Panc1 (cell line): Measurements from ENCODE around the gene ASB4.

Experiments
- POLR2AphosphoS5 ChIP-seq: IDR thresholded peaks from 2 replicates; pipeline ENCODE4 v1.6.1; 2012; ENCODE audit warnings: mild to moderate bottlenecking, low read depth, low read length, moderate library complexity
- TCF7L2 ChIP-seq: IDR thresholded peaks from 2 replicates; pipeline ENCODE4 v1.6.1; 2011; ENCODE audit warnings: mild to moderate bottlenecking, low read depth, low read length, inconsistent platforms
- TF ChIP-seq, protein P1 (sequence below): fragments of 450-650 bp; IDR thresholded peaks from 2 replicates; pipeline ENCODE4 v1.5.1; 2017; ENCODE audit warnings: mild to moderate bottlenecking
- TF ChIP-seq, protein P2 (sequence below), 2 experiments: IDR thresholded peaks; 2 replicates each; pipeline ENCODE4 v1.6.1; 2011 to 2012; ENCODE audit warnings: low read depth in 2 of 2, control low read depth in 1 of 2, low read length in 1 of 2, mild to moderate bottlenecking in 1 of 2, moderate library complexity in 1 of 2; ENCODE audit not compliant: insufficient read depth in 1 of 2

DNA sequence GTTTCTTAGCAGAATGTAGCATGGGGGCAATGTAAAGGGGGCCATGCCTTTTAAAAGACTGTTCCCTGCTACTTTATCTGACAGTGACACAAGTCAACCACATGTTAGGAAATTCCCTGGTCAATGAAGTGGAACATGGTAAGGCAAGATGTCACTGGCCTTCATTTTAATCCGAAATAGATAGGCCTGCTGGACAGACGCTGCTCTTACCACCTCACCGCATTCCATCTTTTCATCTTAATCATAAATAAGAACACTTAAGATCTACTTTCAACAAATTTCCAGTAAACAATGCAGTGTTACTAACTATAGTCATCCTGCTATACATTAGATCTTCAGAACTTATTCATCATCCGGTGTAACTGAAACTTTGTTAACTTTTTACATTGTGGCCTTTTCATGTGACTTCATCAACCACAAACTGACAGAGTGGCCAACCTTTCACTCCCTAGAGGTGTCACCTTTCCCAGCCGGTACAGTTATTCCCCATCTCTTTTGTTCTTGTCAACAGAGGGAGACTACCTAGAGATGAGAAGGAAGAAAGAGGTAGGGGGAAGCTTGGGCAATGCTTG lies 15.6 kb downstream of the ASB4 start:
- TF ChIP-seq, protein P1, sequence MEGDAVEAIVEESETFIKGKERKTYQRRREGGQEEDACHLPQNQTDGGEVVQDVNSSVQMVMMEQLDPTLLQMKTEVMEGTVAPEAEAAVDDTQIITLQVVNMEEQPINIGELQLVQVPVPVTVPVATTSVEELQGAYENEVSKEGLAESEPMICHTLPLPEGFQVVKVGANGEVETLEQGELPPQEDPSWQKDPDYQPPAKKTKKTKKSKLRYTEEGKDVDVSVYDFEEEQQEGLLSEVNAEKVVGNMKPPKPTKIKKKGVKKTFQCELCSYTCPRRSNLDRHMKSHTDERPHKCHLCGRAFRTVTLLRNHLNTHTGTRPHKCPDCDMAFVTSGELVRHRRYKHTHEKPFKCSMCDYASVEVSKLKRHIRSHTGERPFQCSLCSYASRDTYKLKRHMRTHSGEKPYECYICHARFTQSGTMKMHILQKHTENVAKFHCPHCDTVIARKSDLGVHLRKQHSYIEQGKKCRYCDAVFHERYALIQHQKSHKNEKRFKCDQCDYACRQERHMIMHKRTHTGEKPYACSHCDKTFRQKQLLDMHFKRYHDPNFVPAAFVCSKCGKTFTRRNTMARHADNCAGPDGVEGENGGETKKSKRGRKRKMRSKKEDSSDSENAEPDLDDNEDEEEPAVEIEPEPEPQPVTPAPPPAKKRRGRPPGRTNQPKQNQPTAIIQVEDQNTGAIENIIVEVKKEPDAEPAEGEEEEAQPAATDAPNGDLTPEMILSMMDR, result no peak
- TF ChIP-seq, protein P2, sequence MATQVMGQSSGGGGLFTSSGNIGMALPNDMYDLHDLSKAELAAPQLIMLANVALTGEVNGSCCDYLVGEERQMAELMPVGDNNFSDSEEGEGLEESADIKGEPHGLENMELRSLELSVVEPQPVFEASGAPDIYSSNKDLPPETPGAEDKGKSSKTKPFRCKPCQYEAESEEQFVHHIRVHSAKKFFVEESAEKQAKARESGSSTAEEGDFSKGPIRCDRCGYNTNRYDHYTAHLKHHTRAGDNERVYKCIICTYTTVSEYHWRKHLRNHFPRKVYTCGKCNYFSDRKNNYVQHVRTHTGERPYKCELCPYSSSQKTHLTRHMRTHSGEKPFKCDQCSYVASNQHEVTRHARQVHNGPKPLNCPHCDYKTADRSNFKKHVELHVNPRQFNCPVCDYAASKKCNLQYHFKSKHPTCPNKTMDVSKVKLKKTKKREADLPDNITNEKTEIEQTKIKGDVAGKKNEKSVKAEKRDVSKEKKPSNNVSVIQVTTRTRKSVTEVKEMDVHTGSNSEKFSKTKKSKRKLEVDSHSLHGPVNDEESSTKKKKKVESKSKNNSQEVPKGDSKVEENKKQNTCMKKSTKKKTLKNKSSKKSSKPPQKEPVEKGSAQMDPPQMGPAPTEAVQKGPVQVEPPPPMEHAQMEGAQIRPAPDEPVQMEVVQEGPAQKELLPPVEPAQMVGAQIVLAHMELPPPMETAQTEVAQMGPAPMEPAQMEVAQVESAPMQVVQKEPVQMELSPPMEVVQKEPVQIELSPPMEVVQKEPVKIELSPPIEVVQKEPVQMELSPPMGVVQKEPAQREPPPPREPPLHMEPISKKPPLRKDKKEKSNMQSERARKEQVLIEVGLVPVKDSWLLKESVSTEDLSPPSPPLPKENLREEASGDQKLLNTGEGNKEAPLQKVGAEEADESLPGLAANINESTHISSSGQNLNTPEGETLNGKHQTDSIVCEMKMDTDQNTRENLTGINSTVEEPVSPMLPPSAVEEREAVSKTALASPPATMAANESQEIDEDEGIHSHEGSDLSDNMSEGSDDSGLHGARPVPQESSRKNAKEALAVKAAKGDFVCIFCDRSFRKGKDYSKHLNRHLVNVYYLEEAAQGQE (IDR thresholded peaks at IDR 0.05; ENCODE audit: insufficient read depth in 1 of 2, low read depth in 2 of 2, low read length in 1 of 2), result no peak
- TF ChIP-seq POLR2AphosphoS5, result no peak
- no peak for TF ChIP-seq TCF7L2
